ENCODE results near the gene YWHAQ. TPM values are rescaled to one million over a fixed set of nuclear protein-coding genes. Genes with fewer than 3 reads are reported as not detected.
A peak's percentile ranks its signal among the peaks of the same experiment; 100 is the strongest.
"Not testable (repeated sequence)": the region's sequence is repeated elsewhere in the genome, so short reads cannot be mapped to it uniquely, and the experiment has no call there.

YWHAQ gene
- total RNA-seq, 3 donors from 2014 or later (not counting 1 experiment from before 2014, with no cell fraction given): 227 to 240 (median 238) TPM

DNA sequence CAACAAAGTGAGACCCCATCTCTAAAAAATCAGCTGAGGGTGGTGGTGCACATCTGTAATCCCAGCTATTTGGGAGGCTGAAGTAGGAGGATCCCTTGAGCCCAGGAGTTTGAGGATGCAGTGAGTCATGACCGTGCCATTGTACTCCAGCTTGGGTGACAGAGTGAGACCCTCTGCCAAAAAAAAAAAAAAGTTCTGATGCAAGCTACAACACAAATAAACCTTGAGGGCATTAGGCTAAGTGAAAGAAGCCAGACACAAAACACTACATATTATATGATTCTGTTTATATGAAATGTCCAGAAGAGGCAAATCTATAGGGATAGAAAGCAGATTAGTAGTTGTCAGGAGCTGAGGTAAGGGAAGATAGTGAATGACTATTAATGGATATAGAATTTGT, 13.0 kb downstream of the YWHAQ start:
- peaks cover 16% of the 10 kb centered on the region for H3K4me1 ChIP-seq (ENCODE audit: control insufficient read depth, insufficient read depth, low read length)
- H3K27ac Mint-ChIP-seq: peak overlapping the region; percentile 87 to 93

DNA sequence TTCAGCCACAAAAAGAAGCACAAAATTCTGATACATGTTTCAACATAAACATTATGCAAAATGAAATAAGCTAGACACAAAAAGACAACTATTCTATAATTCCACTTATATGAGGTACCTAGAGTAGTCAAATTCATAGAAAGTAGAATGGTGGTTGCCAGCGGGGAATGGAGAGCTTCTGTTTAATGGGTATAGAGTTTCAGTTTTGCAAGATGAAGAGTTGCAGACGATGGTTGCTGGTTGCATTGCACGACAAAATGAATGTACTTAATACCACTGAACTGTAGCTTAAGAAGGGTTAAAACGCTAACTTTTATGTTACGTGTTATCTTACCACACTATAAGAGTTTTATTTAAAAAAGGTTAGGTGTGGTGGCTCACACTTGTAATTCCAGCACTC, 13.5 kb downstream of the YWHAQ start:
- H3K9me3 Mint-ChIP-seq: no peaks in the 10 kb centered on the region
- H3K27me3 Mint-ChIP-seq (ENCODE audit: low read depth in 2 of 2): no peaks in the 10 kb centered on the region
- WGBS (ENCODE audit: insufficient coverage): 87% methylated on average over 3 of the region's 5 CpGs
- intact Hi-C loops (cut with micrococcal nuclease): no loop called here
- DNase-seq (no peak), ATAC-seq (no peak)
- H3K4me3 ChIP-seq (ENCODE audit: low read length): no peak overlapping the region
- no peaks in the 10 kb centered on the region for H3K36me3 Mint-ChIP-seq
- H3K27ac Mint-ChIP-seq: peak overlapping the region; percentile 87 to 93
- no peaks in the 10 kb centered on the region for H3K27me3 ChIP-seq (ENCODE audit: control insufficient read depth, insufficient read depth, low read length)
- no peak overlapping the region for H3K27ac ChIP-seq (ENCODE audit: low read length)
- no peaks in the 10 kb centered on the region for H3K9me3 ChIP-seq (ENCODE audit: control insufficient read depth, insufficient read depth, low read length)
- TF ChIP-seq CTCF (IDR thresholded peaks at IDR 0.05): no peak
- peaks cover 3% of the 10 kb centered on the region for H3K36me3 ChIP-seq (ENCODE audit: control insufficient read depth, insufficient read depth, low read length)
- peaks cover 16% of the 10 kb centered on the region for H3K4me1 ChIP-seq (ENCODE audit: control insufficient read depth, insufficient read depth, low read length)
- H3K4me1 Mint-ChIP-seq: peaks cover 93 to 100% of the 10 kb centered on the region in 2 donors
- H3K4me3 Mint-ChIP-seq: peak overlapping the region; percentile 75

More for the DNA sequence above, 13.0 kb downstream of the YWHAQ start:
- peak overlapping the region; percentile 50 for H3K27ac ChIP-seq (ENCODE audit: low read length)
- H3K27me3 ChIP-seq (ENCODE audit: control insufficient read depth, insufficient read depth, low read length): no peaks in the 10 kb centered on the region
- no peak for TF ChIP-seq CTCF (IDR thresholded peaks at IDR 0.05)
- H3K9me3 ChIP-seq (ENCODE audit: control insufficient read depth, insufficient read depth, low read length): no peaks in the 10 kb centered on the region
- peaks cover 3% of the 10 kb centered on the region for H3K36me3 ChIP-seq (ENCODE audit: control insufficient read depth, insufficient read depth, low read length)
- no peaks in the 10 kb centered on the region for H3K36me3 Mint-ChIP-seq
- H3K4me3 Mint-ChIP-seq: peak overlapping the region; percentile 75
- no peaks in the 10 kb centered on the region for H3K9me3 Mint-ChIP-seq
- ATAC-seq (no peak), DNase-seq (no peak)
- intact Hi-C loops (cut with micrococcal nuclease): loop anchor here (1.0 kb wide), 1 partner anchor 9 kb away; no protein-coding TSS in a partner anchor
- peaks cover 94 to 100% of the 10 kb centered on the region in 2 donors for H3K4me1 Mint-ChIP-seq
- H3K4me3 ChIP-seq (ENCODE audit: low read length): no peak overlapping the region
- WGBS (ENCODE audit: insufficient coverage): 86% methylated on average over 1 of the region's 1 CpG
- H3K27me3 Mint-ChIP-seq (ENCODE audit: low read depth in 2 of 2): no peaks in the 10 kb centered on the region

DNA sequence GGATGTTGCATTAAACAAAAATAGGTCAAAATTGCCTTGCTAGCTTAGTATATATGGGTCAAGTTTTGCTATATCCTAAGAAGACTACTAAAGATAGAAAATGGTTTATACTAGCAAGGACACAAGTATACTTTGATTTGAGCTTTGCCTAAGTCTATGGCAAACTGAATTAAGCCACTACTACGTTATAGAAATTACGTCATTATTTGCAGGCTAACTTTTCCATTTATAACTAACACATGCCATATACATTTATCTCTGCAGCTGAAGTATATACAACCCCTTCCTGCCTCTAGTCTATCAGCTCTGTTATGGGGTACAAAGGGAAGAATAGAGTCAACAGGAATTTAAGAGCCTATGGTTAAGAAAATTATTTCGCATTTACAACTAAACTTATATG, 16.2 kb downstream of the YWHAQ start:
- peaks cover 16% of the 10 kb centered on the region for H3K4me1 ChIP-seq (ENCODE audit: control insufficient read depth, insufficient read depth, low read length)
- no peak overlapping the region for H3K27ac ChIP-seq (ENCODE audit: low read length)
- intact Hi-C loops (cut with micrococcal nuclease): loop anchor here (5.0 kb wide), 1 partner anchor 57 kb away; the partner anchor contains the start of gene ADAM17
- H3K9me3 Mint-ChIP-seq: no peaks in the 10 kb centered on the region
- DNase-seq (no peak), ATAC-seq (no peak)
- H3K27me3 ChIP-seq (ENCODE audit: control insufficient read depth, insufficient read depth, low read length): no peaks in the 10 kb centered on the region
- TF ChIP-seq CTCF (IDR thresholded peaks at IDR 0.05): no peak
- WGBS (ENCODE audit: insufficient coverage): 94% methylated on average over 2 of the region's 3 CpGs
- peaks cover 3% of the 10 kb centered on the region for H3K36me3 ChIP-seq (ENCODE audit: control insufficient read depth, insufficient read depth, low read length)
- H3K4me3 ChIP-seq (ENCODE audit: low read length): no peak overlapping the region
- H3K27me3 Mint-ChIP-seq (ENCODE audit: low read depth in 2 of 2): no peaks in the 10 kb centered on the region
- no peaks in the 10 kb centered on the region for H3K9me3 ChIP-seq (ENCODE audit: control insufficient read depth, insufficient read depth, low read length)
- peak overlapping the region; percentile 87 to 93 for H3K27ac Mint-ChIP-seq
- H3K4me1 Mint-ChIP-seq: peaks cover 89 to 97% of the 10 kb centered on the region in 2 donors
- peak overlapping the region; percentile 7 for H3K4me3 Mint-ChIP-seq
- no peaks in the 10 kb centered on the region for H3K36me3 Mint-ChIP-seq

GRCh38 chr2:9613291-9613690, 17.5 kb downstream of the YWHAQ start:
- ATAC-seq (peak in 2 of 3 donors; percentile 44 to 52), DNase-seq (no peak)
- Histone ChIP-seq H3K36me3 (ENCODE audit: control insufficient read depth, insufficient read depth, low read length) (peaks cover 3% of the 10 kb centered on the region), H3K9me3 (ENCODE audit: control insufficient read depth, insufficient read depth, low read length) (no peaks in the 10 kb centered on the region), H3K27ac (ENCODE audit: low read length) (no peak overlapping the region), H3K27me3 (ENCODE audit: control insufficient read depth, insufficient read depth, low read length) (no peaks in the 10 kb centered on the region), H3K4me1 (ENCODE audit: control insufficient read depth, insufficient read depth, low read length) (peaks cover 16% of the 10 kb centered on the region), H3K4me3 (ENCODE audit: low read length) (no peak overlapping the region)
- 67% methylated on average over 1 of the region's 1 CpG for WGBS (ENCODE audit: insufficient coverage)
- TF ChIP-seq CTCF (IDR thresholded peaks at IDR 0.05): no peak
- Mint-ChIP-seq H3K9me3 (no peaks in the 10 kb centered on the region), H3K27me3 (ENCODE audit: low read depth in 2 of 2) (no peaks in the 10 kb centered on the region), H3K36me3 (no peaks in the 10 kb centered on the region), H3K4me1 (peaks cover 86 to 97% of the 10 kb centered on the region in 2 donors), H3K4me3 (no peak overlapping the region), H3K27ac (peak overlapping the region; percentile 47 to 56)
- intact Hi-C loops (cut with micrococcal nuclease): loop anchor here (5.0 kb wide), 1 partner anchor 56 kb away; the partner anchor contains the start of gene ADAM17

- intact Hi-C loops (cut with micrococcal nuclease): loop anchor here (5.0 kb wide), 1 partner anchor 54 kb away; the partner anchor contains the start of gene ADAM17
- not testable (repeated sequence) for ATAC-seq; H3K9me3 Mint-ChIP-seq; DNase-seq; H3K36me3 Mint-ChIP-seq; H3K36me3 ChIP-seq (ENCODE audit: control insufficient read depth, insufficient read depth, low read length); H3K27me3 Mint-ChIP-seq (ENCODE audit: low read depth in 2 of 2); H3K4me3 Mint-ChIP-seq; H3K27ac ChIP-seq (ENCODE audit: low read length); H3K27me3 ChIP-seq (ENCODE audit: control insufficient read depth, insufficient read depth, low read length); H3K9me3 ChIP-seq (ENCODE audit: control insufficient read depth, insufficient read depth, low read length); H3K4me3 ChIP-seq (ENCODE audit: low read length)
- H3K27ac Mint-ChIP-seq: peak overlapping the region in 1 of 2 donors; percentile 32
- H3K4me1 ChIP-seq (ENCODE audit: control insufficient read depth, insufficient read depth, low read length): peaks cover 15% of the 10 kb centered on the region
- WGBS (ENCODE audit: insufficient coverage): 95% methylated on average over 8 of the region's 8 CpGs
- H3K4me1 Mint-ChIP-seq: peaks cover 81 to 91% of the 10 kb centered on the region in 2 donors
These were observed 19.3 kb downstream of the YWHAQ start for GRCh38 chr2:9611549-9611912.

Data from natural killer cell (primary cell).